GM19397 (cell line): ENCODE results near the gene CCDC85C.

Experiments
- ATAC-seq: cut with Tn5 transposase; IDR thresholded peaks from one replicate; pipeline ENCODE4 v1.9.1; 2021; ENCODE audit warnings: mild to moderate bottlenecking, moderate library complexity; ENCODE audit not compliant: unreplicated experiment

CCDC85C gene

DNA sequence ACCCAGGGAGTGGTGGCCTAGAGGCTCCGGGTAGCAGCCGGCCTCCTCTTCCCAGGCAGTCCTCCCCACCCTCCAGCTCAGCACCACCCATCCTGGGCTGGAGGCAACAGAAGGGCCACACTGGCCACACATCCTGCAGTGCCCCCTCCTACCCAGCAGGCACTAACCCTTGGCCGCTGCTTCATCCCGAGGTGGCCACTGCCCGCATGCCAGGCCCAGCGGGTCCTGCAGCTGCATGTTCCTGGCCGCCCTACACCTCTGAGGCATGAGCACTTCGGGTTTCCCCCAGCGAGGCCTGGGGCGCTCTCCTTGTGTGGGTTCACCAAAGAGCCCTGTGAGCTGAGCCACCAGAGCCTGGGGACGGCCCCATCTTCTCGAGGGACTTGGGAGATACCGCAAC is 61.4 kb downstream of the CCDC85C start:
- ATAC-seq: no peak

DNA sequence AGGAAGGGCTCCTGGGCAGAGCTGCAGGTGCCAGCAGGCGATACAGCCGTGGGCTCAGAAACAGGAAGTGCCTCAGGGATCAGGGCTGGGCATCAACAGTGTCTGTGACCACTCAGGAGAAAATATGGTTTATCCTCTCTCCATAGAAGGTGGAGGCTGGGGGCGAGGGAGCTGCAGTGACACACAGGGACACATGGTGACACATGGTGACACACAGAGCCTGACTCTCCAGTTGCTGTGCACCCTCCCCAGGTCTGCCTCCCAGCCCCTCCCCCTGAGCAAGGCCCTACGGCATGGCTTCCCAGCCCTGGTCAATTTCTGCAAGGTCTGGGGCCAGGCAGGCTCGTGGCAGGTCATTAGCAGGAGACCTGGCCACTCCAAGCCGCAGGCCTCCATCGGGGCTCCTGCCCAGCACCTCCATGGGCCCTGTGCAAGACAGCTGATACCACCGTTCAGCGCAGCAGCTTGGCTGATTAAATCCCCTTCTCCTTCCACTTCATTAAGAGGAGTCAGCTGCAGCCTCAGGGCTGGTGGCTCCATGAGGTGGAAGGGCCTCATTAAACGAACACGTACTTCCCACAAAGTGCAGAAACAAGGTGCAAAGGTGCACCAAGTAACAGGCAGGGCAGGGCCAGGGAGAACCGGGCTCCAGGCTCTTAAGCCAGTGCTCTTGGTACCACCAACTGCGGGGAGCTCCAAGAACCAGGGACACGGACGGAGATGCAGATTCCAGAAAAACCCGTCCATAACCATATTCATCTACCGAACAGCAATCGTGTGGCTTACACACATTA is 62.1 kb downstream of the CCDC85C start:
- ATAC-seq: no peak

DNA sequence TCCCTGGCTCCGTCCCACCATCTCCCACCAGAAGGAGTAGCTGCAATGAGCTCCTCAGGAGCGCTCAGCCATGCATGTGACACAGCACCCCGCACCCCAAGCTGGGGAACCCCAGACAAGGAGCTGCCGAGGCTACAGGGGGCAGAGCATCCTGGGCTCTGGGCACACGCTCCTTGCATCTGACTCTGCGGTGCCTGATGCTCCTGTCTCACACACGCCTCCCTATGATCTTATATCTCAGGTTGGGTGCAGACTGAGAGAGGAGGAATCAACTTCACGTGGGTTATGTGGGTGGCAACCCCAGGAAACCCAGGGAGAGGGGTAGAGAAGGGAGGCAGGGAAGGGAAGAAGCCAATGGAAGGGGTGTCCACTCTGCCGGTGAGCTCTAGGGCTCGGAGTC is 62.8 kb downstream of the CCDC85C start:
- ATAC-seq: no peak

DNA sequence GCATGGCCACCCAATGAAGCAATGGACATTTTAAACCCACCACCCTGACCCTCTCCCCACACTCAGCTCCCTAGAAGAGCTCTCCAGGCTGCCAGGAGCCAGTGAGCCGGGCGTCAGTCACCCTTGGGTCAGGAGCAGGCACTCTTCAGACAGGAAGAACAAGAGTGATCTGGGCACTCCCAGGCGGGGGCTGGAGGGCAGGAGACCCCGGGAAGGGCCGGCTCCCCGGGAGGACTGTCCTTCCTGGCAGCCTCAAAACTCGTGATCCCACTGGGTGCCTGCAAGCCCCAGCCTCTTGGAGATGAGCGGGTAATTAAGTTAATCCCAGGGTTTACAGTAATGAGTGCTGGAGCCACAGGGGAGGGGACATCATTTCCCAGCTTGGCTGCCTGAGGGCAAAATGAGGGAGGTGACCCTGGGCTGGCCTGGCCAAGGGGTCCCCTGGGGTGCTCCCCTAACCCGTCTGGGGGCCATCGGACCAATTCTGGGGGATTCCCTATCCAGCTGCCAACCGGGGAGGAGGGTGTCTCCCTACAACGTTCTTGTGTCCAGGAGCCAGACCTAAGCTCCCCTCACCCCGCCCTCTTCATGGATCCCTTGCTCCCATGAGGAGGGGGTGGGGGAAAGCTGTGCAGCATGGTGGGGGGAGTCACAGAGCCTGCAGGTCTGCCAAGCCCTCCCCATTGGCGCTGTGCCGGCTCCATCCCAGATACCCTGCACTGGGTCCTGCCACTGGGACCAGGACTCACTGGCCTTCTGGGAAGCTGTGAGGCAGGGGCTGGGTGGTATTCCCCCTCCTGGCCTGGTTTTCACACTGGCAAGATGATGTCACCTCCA is 63.6 kb downstream of the CCDC85C start:
- no peak for ATAC-seq

DNA sequence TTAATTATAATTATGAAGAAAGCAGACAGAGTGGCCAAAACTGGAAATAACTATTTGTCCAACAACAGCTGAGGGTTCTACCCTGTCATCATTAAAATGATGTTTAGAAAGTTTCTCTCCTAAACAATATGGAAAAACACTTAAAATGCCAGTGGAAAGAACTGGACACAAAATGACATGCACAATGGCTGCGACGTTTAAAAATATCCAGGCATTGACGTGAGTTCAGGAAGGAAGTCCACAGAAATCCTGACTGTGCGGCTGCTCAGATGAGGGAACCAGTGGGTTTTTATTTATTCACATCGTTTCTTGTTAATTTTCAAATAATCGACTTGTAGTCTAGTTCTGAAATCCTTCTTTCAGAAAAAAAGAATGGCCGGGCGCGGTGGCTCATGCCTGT is 64.5 kb downstream of the CCDC85C start:
- no peak for ATAC-seq

DNA sequence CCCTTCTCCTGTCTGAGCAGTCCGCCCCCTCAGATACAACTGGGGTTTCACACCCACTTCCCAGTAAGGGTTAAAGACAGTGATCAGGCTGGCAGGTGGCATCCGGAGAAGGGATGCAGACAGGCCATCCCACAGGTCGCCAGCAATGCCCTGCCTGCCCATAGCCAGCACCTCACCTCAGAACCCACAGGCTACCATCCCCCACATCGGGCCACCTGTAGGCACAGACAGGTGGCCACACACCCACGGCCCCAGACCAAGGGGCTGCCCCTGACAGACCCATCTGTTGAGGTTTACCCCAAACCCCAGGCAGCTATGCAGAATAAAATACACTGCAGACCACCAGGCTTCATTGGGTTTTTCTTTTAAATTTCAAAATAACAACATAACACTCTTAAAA is 65.3 kb downstream of the CCDC85C start:
- no peak for ATAC-seq

DNA sequence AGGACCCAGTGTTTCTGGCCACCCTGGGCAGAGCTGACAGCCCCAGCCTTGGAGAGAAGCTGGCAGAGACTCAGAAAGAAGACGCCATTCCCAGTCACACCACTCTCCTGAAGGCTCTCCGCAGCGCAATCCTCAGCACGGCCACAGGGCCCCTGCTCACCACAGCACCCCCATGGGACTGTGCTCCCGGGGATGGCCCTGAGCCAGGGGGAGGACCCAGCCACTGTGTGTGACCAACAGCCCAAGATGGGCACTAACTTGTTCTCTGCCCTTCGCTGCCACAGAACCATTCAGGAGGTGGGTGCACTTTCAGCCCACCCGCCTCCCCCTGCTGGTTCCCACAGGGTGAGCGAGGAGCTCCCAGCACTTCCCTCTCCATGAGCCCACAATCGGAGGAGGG is 65.7 kb downstream of the CCDC85C start:
- no peak for ATAC-seq

DNA sequence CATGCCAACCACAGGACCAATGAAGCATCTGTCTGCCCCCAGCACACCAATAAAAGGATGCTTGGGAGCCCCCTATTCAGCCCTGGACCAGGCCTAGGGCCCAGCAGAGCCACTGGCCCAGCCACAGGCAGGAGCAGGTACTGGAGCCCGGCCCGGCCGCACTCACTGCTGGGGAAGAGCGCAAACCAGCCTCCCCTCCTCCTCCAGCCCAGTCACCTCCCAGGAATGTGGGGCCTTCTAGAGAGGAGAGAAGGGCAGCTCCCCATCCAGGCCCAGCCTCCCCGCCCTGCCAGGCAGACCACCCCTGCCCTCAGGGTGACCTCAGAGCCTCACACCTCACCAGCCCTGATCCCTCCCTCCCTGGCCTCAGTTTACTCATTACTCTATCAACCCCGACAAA is 66.6 kb downstream of the CCDC85C start:
- ATAC-seq: no peak

DNA sequence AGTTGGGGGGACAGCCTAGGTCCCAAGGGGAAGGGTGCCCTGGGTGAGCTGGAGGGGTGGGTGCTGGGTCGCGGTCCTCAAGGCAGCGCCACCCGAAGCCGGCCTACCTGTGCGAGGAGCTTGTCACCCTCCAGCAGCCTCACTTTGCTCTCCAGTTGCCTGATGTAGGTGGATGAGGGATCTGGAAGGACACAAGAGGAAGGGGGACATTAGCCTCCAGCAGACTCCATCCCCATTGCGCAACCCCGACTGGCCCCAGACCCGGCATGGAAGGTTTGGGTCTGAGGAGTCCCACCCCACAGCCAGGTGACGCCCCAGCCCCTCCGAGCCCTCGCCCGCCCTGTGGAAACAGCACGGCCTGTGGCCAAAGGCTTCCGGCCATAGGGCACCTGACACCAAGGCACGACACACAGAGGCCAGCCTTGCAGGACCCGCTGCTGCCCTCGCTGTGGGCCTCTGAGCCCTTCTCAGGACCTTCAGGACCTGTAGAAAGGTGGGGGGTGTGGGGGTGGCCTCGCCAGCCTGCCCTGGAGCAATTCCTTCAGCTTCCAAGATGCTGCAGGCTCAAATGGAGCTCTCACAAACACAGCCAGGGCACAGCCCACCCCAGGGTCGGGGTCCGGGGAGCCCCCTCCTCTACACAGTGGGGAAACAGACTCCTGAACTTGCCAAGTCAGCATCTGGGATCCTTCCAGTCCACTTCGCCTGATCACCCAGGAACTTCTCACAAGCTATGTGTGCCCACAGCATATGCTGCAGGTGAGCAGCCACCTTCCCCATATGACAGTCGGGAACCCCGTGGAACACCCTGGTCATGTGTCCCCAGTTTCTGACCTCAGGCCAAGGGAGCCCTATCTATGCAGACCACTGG is 67.9 kb downstream of the CCDC85C start:
- ATAC-seq: no peak

DNA sequence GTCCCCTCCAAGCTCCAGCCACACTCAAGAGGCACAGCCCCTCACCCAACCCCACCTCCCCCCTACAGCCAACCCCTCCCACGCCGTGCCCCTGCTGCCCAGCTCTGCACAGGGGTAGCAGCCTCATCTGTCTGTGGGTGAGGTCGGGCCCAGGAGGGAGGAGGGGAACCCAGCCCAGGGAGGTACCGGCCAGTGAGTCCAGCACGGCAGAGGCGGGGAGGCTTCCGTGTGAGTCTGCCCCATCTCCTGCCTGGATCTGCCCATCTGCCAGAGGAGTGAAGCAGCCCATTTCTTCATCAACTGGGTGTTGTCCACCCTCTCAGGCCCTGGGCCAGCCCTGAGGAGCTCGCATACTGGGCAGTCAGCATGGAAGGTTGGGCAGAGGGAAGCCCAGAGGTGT is 68.6 kb downstream of the CCDC85C start:
- no peak for ATAC-seq

DNA sequence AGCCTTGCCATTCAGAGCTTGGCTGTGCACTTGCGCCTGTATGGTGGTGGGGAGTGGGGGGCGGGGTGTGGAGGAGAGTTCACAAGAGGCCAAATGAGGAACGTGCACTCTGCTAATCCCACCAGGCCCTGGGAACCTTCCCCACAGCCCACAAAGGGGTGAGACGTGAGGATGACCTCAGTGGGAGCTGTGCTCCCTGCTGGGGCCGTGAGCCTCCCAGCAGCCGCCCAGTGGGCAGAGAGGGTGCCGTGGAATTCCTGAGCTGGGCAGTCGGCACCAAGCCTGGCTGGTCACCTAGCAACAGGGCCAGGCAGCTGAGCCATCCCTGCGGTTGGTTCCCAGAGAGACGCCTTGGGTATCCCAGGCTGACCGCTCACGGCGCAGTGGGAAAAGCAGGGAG is 69.1 kb downstream of the CCDC85C start:
- ATAC-seq: no peak

DNA sequence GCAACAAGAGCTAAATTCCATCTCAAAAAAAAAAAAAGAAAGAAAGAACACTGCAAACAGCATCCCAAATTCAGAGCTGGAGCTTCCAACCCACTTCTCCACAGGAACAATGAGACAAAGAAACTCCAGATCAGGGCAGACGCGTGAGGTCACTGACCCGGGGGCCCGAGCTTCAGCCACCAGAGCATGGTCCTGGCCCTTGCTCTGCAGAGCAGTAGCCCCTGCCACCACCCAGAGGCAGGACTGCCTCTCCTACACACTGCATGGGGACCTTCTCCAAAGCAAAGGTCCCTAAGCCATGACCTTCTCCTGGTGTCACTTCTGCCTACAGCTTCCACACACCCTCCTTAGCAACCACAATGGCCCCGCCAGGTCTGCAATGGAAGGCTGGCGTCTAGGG is 69.7 kb downstream of the CCDC85C start:
- ATAC-seq: no peak

DNA sequence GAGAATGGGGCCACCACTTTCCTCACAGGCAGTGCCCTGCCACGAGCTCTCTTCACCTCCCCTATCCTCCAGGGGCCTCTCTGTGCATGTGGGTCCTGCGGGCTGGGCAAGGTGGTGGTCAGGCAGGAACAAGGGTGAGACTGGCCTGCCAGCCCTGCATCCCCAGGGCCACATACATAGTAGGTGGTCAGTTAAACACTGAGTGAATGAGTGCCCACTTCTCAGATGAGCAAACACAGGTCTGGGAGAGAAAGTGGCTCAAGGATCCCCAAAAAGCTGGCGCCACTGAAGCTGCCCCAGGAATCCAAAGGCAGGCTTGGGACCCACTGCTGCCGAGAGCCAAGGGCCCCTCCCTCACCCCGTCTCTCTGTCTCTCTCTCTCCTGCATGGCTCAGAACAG is 71.7 kb downstream of the CCDC85C start:
- ATAC-seq: no peak

DNA sequence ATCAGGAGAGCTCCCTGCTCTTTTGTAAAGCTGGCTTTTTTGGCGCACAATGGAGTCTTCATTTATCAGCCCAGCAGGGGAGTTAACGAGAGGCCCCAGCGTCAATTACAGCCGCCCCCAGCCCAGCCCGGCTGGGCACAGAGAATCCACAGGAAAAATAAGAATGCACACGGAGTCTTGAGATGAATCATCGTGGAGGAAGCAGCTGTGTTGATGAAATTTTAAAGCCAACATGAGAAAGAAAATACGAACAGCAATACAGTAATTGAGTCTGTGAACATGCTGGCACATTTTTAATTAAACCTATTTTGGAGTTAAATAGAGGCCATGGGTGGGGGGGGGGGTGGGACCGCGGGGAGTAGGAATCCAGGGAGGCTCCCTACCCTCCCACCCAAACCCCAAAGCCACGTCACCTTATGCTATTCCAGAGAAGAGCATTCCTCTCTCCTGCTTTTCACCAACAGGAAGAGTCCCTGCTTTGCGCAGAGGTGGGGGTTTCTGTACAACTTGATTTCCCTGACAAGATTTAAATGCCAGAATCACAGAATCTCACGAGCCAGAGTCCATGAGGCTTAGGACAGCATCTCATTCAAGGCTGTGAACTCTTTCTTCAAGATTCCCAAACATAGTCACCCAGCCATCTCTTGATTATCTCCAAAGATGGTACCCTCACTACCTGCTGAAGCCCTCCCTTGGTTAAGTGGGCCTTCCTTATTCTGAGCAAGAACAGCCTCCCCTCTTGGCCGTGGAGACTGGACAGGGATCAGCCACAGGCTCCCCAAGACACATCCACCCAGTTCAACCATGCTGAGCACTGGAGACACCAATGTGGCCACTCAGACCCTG is 72.5 kb downstream of the CCDC85C start:
- no peak for ATAC-seq

DNA sequence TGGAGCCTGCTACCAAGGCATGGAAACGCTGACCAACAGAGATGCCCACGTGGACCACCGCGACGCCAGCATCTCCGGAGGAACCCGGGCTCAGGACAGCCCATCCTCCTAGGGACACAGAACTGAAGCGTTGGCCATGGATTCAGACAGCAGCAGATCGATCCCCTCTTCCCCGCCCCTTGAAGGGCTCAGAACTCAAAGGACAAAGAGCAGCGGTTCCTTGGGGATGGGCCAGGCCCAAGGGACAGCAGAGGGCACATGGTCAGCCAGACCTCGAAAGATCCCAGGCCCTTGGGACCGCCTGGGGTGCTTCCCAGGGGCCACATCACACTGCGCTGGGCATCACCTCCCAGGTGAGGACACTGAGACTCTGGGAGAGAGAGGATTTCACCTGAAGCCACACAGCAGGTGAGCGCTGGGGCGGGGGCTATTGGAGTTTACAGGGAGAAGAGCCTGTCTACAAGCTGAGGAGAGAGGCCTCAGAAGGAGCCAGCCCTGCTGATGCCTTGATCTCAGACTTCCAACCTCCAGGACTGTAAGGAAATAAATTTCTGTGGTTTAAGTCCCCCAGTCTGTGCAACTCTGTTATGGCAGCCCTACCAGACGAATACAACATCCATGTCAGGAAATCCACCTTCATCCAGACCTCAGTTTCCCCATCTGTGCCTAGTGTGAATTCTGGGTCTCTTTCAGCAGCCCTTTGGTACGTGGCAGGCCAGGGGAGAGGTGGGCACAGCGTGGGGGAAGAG is 73.4 kb downstream of the CCDC85C start:
- no peak for ATAC-seq

DNA sequence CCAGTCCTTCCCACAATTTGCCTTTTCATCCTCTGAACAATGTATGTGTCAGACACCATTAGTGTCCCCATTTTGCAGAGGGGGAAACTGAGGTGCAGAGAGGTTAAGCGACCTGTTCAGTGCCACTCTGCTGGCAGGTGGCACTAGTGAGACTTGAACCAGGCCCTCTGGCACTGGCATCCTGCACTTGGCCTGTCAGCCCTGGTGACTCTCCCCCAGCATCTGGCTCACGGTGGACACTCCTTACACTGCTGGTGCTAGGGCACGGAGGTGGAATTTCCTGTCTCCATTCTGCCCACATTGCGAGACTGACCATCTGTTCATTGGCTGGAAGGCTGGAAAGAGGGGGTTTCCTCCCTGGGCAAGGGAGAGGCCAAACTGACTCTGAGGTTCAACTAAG is 74.1 kb downstream of the CCDC85C start:
- no peak for ATAC-seq

DNA sequence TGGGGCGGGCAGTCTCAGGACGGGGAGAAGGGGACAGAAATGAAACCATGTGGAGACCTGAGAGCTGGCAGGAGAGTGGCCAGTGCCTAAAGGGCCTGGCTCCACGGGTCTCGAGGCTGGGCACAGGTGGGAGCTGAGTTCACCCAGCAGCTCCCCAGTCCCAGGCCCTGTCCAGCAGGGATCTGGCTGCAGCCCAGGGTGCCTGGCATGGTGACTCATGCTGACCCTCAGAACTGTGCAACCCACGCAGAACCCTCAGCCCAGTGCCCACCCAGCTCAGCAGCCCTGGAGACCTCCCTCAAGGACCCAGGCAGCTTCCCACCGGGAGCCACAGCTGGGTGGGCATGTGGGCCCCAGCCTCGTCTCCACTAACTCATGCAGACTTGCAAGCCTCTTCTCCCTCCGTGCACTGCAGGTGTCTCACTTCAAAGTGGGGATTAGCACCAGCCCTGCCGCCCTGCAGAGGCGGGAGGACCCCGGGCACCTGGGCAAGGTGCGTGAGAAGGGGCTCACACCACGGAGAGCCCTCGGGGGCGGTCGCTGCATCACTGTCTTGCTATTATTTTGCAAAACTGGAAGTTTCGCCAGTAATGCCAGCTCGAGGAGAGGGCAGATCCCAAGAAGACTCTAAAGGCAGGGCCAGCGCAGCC is 76.5 kb downstream of the CCDC85C start:
- ATAC-seq: no peak

DNA sequence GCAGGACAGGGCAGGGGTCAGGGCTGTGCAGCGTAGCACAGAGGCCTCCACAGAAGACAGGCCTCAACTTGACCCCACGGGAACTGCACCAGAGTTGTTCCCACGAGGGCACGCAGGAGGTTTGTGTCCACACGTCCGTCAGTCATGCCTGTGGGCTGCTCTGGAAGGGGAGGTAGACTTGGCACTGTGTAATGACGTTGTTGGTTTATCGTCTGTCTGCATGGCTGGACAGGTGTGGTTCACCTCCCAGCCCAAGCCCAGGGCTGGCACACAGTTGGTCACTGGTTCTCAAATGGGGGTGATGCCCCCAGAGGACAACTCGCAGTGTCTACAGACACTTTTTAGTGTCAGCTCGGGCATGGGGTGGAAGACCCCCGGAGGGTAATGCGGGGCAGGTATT is 77.0 kb downstream of the CCDC85C start:
- no peak for ATAC-seq

DNA sequence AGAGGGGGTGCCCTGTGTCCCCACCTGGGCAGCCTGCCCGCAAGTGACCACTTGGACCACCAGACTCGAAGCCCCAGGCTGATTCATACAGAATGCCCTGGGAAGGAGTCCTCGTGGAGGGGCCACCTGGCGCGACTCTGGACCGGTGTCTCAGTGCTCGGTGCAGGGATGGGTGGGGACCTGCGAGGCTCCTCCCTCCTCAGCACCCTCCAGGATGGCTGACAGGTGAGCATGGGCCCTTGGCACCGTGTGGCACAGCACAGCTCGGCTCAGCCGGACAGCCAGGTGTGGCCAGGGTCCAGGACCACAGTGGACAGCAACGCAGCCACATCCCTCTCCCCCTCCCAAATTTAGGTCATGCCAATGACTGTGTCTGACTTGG is 78.3 kb downstream of the CCDC85C start:
- ATAC-seq: no peak
